ENCODE measurements around the gene AXIN1.

DNA sequence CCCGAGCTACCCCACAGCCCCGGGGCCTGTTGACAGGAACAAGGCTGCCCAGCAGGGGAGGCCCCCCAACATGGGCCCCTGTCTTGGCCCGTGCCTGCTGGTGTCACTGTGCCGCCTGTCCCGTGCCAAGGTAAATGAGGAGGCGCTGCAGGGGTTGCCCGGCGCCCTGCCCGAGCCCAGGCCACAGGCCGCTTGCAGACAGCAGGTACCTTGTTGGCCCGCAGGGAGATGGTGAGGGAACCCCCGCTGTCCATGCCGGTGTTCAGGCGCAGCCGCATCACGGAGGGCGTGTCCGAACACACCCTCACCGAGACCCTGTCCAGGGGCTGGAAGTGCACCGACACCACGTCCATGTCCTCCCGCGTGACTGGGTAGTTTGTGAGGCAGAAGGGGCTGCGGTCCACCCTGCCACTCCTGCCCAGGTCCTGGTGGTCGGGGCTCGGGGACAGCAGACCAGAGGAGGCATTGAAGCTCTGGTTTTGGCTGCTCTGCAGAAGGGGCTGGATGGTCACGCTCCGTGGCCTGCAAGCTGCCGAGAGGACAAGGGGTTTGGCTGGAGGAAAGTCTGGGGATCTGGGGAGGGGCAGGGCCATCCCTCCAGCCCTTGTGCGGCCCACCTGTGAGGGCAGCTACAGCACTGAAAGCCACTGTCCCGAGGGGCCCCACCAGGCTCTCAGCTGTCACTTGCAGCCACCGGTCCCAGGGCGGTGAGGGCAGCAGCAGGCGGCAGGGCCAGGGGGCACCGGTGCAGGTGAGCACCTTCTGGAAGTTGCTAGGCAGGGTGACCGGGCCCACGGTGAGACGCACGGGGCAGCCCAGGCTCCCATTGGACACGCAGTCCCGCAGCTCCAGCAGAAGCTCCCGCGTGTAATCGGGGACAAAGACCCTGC lies 23.6 kb upstream of the AXIN1 start:
- no peak for TF ChIP-seq KLF16 (IDR thresholded peaks at IDR 0.05)
- no peak for TF ChIP-seq POLR2AphosphoS2 (IDR thresholded peaks at IDR 0.05; ENCODE audit: low read length)
- TF ChIP-seq, protein P1, sequence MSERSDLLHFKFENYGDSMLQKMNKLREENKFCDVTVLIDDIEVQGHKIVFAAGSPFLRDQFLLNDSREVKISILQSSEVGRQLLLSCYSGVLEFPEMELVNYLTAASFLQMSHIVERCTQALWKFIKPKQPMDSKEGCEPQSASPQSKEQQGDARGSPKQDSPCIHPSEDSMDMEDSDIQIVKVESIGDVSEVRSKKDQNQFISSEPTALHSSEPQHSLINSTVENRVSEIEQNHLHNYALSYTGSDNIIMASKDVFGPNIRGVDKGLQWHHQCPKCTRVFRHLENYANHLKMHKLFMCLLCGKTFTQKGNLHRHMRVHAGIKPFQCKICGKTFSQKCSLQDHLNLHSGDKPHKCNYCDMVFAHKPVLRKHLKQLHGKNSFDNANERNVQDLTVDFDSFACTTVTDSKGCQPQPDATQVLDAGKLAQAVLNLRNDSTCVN (CRISPR knock-in tag; IDR thresholded peaks at IDR 0.05) = no peak
- TF ChIP-seq, protein P2, sequence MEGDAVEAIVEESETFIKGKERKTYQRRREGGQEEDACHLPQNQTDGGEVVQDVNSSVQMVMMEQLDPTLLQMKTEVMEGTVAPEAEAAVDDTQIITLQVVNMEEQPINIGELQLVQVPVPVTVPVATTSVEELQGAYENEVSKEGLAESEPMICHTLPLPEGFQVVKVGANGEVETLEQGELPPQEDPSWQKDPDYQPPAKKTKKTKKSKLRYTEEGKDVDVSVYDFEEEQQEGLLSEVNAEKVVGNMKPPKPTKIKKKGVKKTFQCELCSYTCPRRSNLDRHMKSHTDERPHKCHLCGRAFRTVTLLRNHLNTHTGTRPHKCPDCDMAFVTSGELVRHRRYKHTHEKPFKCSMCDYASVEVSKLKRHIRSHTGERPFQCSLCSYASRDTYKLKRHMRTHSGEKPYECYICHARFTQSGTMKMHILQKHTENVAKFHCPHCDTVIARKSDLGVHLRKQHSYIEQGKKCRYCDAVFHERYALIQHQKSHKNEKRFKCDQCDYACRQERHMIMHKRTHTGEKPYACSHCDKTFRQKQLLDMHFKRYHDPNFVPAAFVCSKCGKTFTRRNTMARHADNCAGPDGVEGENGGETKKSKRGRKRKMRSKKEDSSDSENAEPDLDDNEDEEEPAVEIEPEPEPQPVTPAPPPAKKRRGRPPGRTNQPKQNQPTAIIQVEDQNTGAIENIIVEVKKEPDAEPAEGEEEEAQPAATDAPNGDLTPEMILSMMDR (IDR thresholded peaks at IDR 0.05 in 2 of 3, conservative IDR thresholded peaks at IDR 0.05 in 1 of 3; ENCODE audit: insufficient read depth in 2 of 3, low read depth in 1 of 3, low read length in 3 of 3) = no peak
- TF ChIP-seq KAT2B (IDR thresholded peaks at IDR 0.05; ENCODE audit: low read depth, low read length) = no peak
- TF ChIP-seq, protein P3, sequence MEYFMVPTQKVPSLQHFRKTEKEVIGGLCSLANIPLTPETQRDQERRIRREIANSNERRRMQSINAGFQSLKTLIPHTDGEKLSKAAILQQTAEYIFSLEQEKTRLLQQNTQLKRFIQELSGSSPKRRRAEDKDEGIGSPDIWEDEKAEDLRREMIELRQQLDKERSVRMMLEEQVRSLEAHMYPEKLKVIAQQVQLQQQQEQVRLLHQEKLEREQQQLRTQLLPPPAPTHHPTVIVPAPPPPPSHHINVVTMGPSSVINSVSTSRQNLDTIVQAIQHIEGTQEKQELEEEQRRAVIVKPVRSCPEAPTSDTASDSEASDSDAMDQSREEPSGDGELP (CRISPR knock-in tag; IDR thresholded peaks at IDR 0.05; ENCODE audit: borderline replicate concordance) = no peak
- no peak for TF ChIP-seq PHB (CRISPR knock-in tag; IDR thresholded peaks at IDR 0.05)
- TF ChIP-seq, protein P4, sequence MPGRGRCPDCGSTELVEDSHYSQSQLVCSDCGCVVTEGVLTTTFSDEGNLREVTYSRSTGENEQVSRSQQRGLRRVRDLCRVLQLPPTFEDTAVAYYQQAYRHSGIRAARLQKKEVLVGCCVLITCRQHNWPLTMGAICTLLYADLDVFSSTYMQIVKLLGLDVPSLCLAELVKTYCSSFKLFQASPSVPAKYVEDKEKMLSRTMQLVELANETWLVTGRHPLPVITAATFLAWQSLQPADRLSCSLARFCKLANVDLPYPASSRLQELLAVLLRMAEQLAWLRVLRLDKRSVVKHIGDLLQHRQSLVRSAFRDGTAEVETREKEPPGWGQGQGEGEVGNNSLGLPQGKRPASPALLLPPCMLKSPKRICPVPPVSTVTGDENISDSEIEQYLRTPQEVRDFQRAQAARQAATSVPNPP (IDR thresholded peaks at IDR 0.05; ENCODE audit: borderline replicate concordance, insufficient read depth, insufficient read length) = no peak
- no peak for TF ChIP-seq HNRNPLL (IDR thresholded peaks at IDR 0.05; ENCODE audit: low read depth, low read length, poor library complexity, severe bottlenecking)
- TF ChIP-seq, protein P5, sequence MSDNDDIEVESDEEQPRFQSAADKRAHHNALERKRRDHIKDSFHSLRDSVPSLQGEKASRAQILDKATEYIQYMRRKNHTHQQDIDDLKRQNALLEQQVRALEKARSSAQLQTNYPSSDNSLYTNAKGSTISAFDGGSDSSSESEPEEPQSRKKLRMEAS (CRISPR knock-in tag; IDR thresholded peaks at IDR 0.05) = no peak
- no peak for TF ChIP-seq ZNF274 (IDR thresholded peaks at IDR 0.05; ENCODE audit: borderline replicate concordance, low read depth, low read length)
- TF ChIP-seq, protein P6, sequence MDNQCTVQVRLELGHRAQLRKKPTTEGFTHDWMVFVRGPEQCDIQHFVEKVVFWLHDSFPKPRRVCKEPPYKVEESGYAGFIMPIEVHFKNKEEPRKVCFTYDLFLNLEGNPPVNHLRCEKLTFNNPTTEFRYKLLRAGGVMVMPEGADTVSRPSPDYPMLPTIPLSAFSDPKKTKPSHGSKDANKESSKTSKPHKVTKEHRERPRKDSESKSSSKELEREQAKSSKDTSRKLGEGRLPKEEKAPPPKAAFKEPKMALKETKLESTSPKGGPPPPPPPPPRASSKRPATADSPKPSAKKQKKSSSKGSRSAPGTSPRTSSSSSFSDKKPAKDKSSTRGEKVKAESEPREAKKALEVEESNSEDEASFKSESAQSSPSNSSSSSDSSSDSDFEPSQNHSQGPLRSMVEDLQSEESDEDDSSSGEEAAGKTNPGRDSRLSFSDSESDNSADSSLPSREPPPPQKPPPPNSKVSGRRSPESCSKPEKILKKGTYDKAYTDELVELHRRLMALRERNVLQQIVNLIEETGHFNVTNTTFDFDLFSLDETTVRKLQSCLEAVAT (IDR thresholded peaks at IDR 0.05) = no peak

All from K562 (cell line).